GM12878 (cell line): ENCODE measurements around the gene SULT2B1. TPM values are rescaled to one million over a fixed set of nuclear protein-coding genes. Genes with fewer than 3 reads are reported as not detected.

Experiments
- ATAC-seq: fragments of 200-7000 bp; cut with Tn5 transposase; 3 replicates; pipeline ENCODE4 v1.9.1; 2020; ENCODE audit warnings: mild to moderate bottlenecking, moderate library complexity
- BruUV-seq: library from RNA; stranded (reverse); fragments of 400-500 nt; replicated peaks from 2 replicates; lab custom pipeline; 2021; lab: Mats Ljungman, UMichigan
- CTCF ChIA-PET: fragments of 300-600 bp; sonication (Branson Sonifier 250); formaldehyde crosslinking; extraction: SDS; loops from one replicate; lab custom pipeline; 2021; ENCODE audit warnings: inconsistent platforms; lab: Yijun Ruan, JAX
- POLR2A ChIA-PET: fragments of 350-600 bp; formaldehyde crosslinking; extraction: SDS; loops from one replicate; lab custom pipeline; 2021; ENCODE audit warnings: inconsistent platforms; lab: Charles Lee
- RAD21 ChIA-PET: fragments of 300-600 bp; sonication (Branson Sonifier 250); formaldehyde crosslinking; loops from one replicate; lab custom pipeline; 2023; ENCODE audit warnings: antibody characterized with exemption; ENCODE audit not compliant: unreplicated experiment; lab: Charles Lee
- SMC1A ChIA-PET: fragments of 300-600 bp; sonication (Branson Sonifier 250); formaldehyde crosslinking; loops from one replicate; lab custom pipeline; 2023; ENCODE audit not compliant: unreplicated experiment, uncharacterized antibody; lab: Charles Lee
- DNase-seq: peaks from one replicate; pipeline ENCODE4 v3.0.0-alpha.2; 2011; ENCODE audit warnings: low read depth, low spot score
- FAIRE-seq: peaks from 3 replicates; lab custom pipeline; 2011; peaks lifted over from hg19 to GRCh38; lab: Jason Lieb, UNC
- H2AFZ ChIP-seq: 2 replicates; pipeline ENCODE4 v1.6.0; 2011; ENCODE audit warnings: low read depth, low read length, control low read depth; ENCODE audit not compliant: control insufficient read depth
- H3K27ac ChIP-seq: 2 replicates; pipeline ENCODE4 v1.5.1; 2011; ENCODE audit warnings: control low read depth; ENCODE audit not compliant: control insufficient read depth, insufficient read depth
- H3K27me3 ChIP-seq, 2 experiments: replicated peaks in 1 of 2; 2 replicates each; pipeline versions ENCODE4 v1.6.0 to v1.6.1; 2011; ENCODE audit warnings: low read length in 1 of 2; ENCODE audit not compliant: control insufficient read depth in 2 of 2, insufficient read depth in 2 of 2
- H3K36me3 ChIP-seq, 2 experiments: 2 replicates each; pipeline ENCODE4 v1.5.1; 2011; ENCODE audit warnings: low read length in 1 of 2; ENCODE audit not compliant: control insufficient read depth in 2 of 2, insufficient read depth in 2 of 2
- H3K4me1 ChIP-seq: 2 replicates; pipeline ENCODE4 v1.6.1; 2011; ENCODE audit warnings: mild to moderate bottlenecking, low read length, moderate library complexity, mixed read lengths; ENCODE audit not compliant: control insufficient read depth, insufficient read depth
- H3K4me2 ChIP-seq: 2 replicates; pipeline ENCODE4 v1.6.0; 2011; ENCODE audit warnings: control low read depth; ENCODE audit not compliant: control insufficient read depth, insufficient read depth
- H3K4me3 ChIP-seq: fragments of 200-600 bp; sonication (generic); 2 replicates; pipeline ENCODE4 v1.5.1; 2016
- H3K79me2 ChIP-seq: 2 replicates; pipeline ENCODE4 v1.6.0; 2011; ENCODE audit warnings: low read length; ENCODE audit not compliant: control insufficient read depth, insufficient read depth
- H3K9ac ChIP-seq: 2 replicates; pipeline ENCODE4 v1.8.0; 2011; ENCODE audit warnings: low read length, control low read depth, mixed read lengths; ENCODE audit not compliant: control insufficient read depth, insufficient read depth
- H3K9me3 ChIP-seq: replicated peaks from 3 replicates; pipeline ENCODE4 v1.5.1; 2011; ENCODE audit warnings: mild to moderate bottlenecking, low read length; ENCODE audit not compliant: control insufficient read depth, insufficient read depth
- H4K20me1 ChIP-seq: 2 replicates; pipeline ENCODE4 v1.6.0; 2011; ENCODE audit not compliant: control insufficient read depth, insufficient read depth
- ATF7 ChIP-seq: fragments of 450-650 bp; IDR thresholded peaks from 2 replicates; pipeline ENCODE4 v1.6.1; 2016; ENCODE audit warnings: low read depth, mild to moderate bottlenecking
- CEBPB ChIP-seq, 2 experiments: fragments of 150-350 bp in 1 of 2; IDR thresholded peaks; 2 replicates each; pipeline ENCODE4 v1.6.1; 2012 to 2014; ENCODE audit warnings: low read depth in 2 of 2, low read length in 2 of 2, borderline replicate concordance in 1 of 2, inconsistent platforms in 1 of 2
- KDM1A ChIP-seq: fragments of 200-600 bp; sonication (generic); IDR thresholded peaks from 2 replicates; pipeline ENCODE4 v1.6.1; 2016; ENCODE audit warnings: borderline replicate concordance
- NR2C2 ChIP-seq: IDR thresholded peaks from 2 replicates; pipeline ENCODE4 v1.6.1; 2011; ENCODE audit warnings: borderline replicate concordance, low read depth; ENCODE audit not compliant: control insufficient read depth, insufficient read length
- SIN3A ChIP-seq: IDR thresholded peaks from 2 replicates; pipeline ENCODE4 v1.6.1; 2012; ENCODE audit warnings: low read depth, low read length, improper control_type of control experiment
- YBX1 ChIP-seq: fragments of 450-650 bp; IDR thresholded peaks from 2 replicates; pipeline ENCODE4 v1.6.1; 2016; ENCODE audit warnings: antibody characterized with exemption
- ZNF217 ChIP-seq: fragments of 450-650 bp; IDR thresholded peaks from 2 replicates; pipeline ENCODE4 v1.6.1; 2017; ENCODE audit warnings: antibody characterized with exemption, mild to moderate bottlenecking
- WGBS: methylation state at CpG from one replicate; pipeline ENCODE4 v1.1.6; 2016; ENCODE audit warnings: low lambda C conversion rate; ENCODE audit not compliant: insufficient replicate concordance, insufficient coverage; ENCODE audit errors: missing lambda C conversion rate; 5-methylcytosine and 5-hydroxymethylcytosine counted together
- in situ Hi-C: fragments of 300-500 bp; cut with MboI; formaldehyde crosslinking; loops from 9 replicates; pipeline ENCODE4 v1.14.3; 2018; ENCODE audit warnings: mixed read lengths
- intact Hi-C: fragments of 100-400 bp; cut with micrococcal nuclease; formaldehyde crosslinking; loops from one replicate; pipeline ENCODE4 v1.14.2; 2022; ENCODE audit not compliant: unreplicated experiment
- polyA plus RNA-seq, 11 experiments: library from polyadenylated mRNA; depleted of rRNA in 4 of 11; unstranded in 6 of 11; stranded (reverse) in 5 of 11; fragments of >200 nt; fragmentation: Nextera tagmentation in 4 of 11; fragmentation: Illumina TruSeq in 1 of 11; extraction: Ambion mirVana in 4 of 11; extraction: Trizol in 1 of 11; gene quantifications; 1 replicate in 1 of 11; 2 replicates in 10 of 11; pipeline versions ENCODE4 v1.2.1 to v1.2.3, GENCODE V29; 2011 to 2016; ENCODE audit warnings: inconsistent platforms in 2 of 11, missing spikeins in 2 of 11, low read depth in 1 of 11
- total RNA-seq, 4 experiments: library from RNA; depleted of rRNA in 3 of 4; stranded (reverse); fragments of >200 nt in 3 of 4; fragmentation: Illumina TruSeq in 1 of 4; extraction: Trizol in 1 of 4; gene quantifications; 2 replicates each; pipeline versions ENCODE4 v1.2.1 to v1.2.3, GENCODE V29; 2013 to 2021

SULT2B1 gene
- total and polyA plus RNA-seq, 10 of the 15 experiments (the other 5 are each of a cell fraction or from before 2014, with no cell fraction given) = 0.11 to 0.14 TPM; not detected in 8

DNA sequence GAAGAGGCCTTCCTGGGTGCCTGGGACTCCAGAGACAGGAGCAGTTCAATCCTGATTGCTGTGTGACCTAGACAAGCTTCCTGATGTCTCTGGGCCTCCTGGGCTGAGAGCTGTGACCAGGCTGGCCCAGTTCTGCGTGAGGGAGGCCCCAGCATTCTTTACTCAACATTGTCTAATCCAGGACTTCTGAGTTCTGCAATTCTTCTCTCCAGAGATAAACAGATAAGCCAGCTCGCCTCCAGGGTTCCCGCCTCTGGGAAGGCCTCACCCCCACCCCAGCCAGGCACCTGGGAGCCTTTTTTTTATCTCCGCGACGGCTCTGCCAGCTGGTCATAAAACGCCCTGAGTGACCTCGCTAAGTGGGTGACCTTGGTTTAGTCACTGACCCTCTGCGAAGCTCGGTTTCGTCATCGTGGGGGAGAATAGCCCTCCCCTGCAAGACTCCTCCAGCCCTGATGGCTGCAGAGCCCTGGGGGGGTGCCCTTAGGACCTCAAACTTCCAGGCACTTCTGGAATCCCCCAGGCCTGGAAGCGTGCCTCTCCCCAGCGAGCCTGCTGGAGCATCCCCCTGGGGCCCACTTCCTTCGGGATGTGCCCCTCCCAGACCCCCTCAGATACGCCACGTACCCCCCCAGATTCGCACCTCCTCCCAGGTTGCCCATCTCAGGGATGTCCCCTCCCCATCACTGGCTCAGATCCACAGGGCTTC, 1.9 kb downstream of the SULT2B1 start:
- FAIRE-seq (no peak), DNase-seq (no peak), ATAC-seq (no peak)
- H3K27ac ChIP-seq = no peak overlapping the region
- H2AFZ ChIP-seq = no peak overlapping the region
- no peaks in the 10 kb centered on the region for H4K20me1 ChIP-seq
- no peaks in the 10 kb centered on the region for H3K4me1 ChIP-seq
- POLR2A ChIA-PET = no interaction called here
- intact Hi-C loops = no loop called here
- no peaks in the 10 kb centered on the region for H3K9me3 ChIP-seq
- RAD21 ChIA-PET = no interaction called here
- no peaks in the 10 kb centered on the region for H3K36me3 ChIP-seq
- 40% methylated on average over 16 of the region's 18 CpGs for WGBS
- no peak overlapping the region for H3K9ac ChIP-seq
- no peak for TF ChIP-seq SIN3A
- no peak for TF ChIP-seq CEBPB (IDR thresholded peaks at IDR 0.05; ENCODE audit: borderline replicate concordance in 1 of 2, low read depth in 2 of 2, low read length in 2 of 2)
- no peak for TF ChIP-seq ZNF217
- TF ChIP-seq KDM1A = no peak
- no peak for TF ChIP-seq YBX1
- no peak for TF ChIP-seq NR2C2
- no peak for TF ChIP-seq ATF7
- CTCF ChIA-PET = no interaction called here
- in situ Hi-C loops = loop anchor here (25.0 kb wide), 1 partner anchor 692 kb away; the partner anchor contains the start of gene TPRX2
- BruUV-seq = no TSS peak
- H3K4me2 ChIP-seq = no peak overlapping the region
- no peaks in the 10 kb centered on the region; a peak in 1 of 4 replicates for H3K27me3 ChIP-seq
- H3K79me2 ChIP-seq = no peaks in the 10 kb centered on the region
- no peak overlapping the region for H3K4me3 ChIP-seq
- SMC1A ChIA-PET = no interaction called here
